ENCODE data around the gene CALCR. TPM values are rescaled to one million over a fixed set of nuclear protein-coding genes. Genes with fewer than 3 reads are reported as not detected.

CALCR gene
- total and polyA plus RNA-seq, 9 of the 15 experiments (the other 6 are each of a cell fraction or from before 2014, with no cell fraction given): 0.04 to 0.14 (median 0.09) TPM; not detected in 3

DNA sequence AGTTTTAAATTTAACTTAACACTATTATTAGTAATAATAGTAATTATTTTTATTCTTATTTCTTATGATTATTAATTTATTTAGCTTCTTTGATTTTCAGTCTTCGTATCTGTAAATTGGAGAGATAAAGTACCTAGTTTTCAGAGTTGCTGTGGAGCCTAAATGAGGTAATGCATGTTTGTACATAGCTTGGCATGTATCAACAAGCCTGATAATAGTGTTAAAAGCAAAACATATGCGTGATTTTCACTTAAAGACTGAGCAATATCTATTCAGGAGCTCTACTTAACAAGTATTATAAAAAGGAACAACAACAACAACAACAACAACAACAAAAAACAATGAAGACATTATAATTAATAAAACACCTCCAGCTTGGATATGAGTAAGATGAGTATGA is 12.4 kb downstream of the CALCR start:
- Histone ChIP-seq H3K4me3 (no peak overlapping the region), H3K9me3 (replicated peaks; ENCODE audit: control insufficient read depth, insufficient read depth, low read depth, low read length) (no peaks in the 10 kb centered on the region), H3K36me3 (ENCODE audit: control insufficient read depth, insufficient read depth, low read length) (no peaks in the 10 kb centered on the region), H3K9me1 (ENCODE audit: control insufficient read depth, insufficient read depth, low read length) (no peaks in the 10 kb centered on the region), H3K4me1 (replicated peaks in 1 of 2; ENCODE audit: control insufficient read depth in 2 of 2, insufficient read depth in 2 of 2, low read length in 2 of 2) (no peaks in the 10 kb centered on the region), H3K27ac (ENCODE audit: extremely low read depth, low read depth, low read length) (no peak overlapping the region), H3K27me3 (ENCODE audit: control insufficient read depth in 2 of 2, insufficient read depth in 2 of 2, low read length in 2 of 2) (peaks cover 0 to 6% of the 10 kb centered on the region in 2 experiments; a peak in 1 of 5 replicates), H2AFZ (ENCODE audit: low read depth, low read length) (no peak overlapping the region), H3K79me2 (ENCODE audit: control insufficient read depth, insufficient read depth, low read length) (no peaks in the 10 kb centered on the region), H4K20me1 (replicated peaks; ENCODE audit: control insufficient read depth, insufficient read depth, low read length) (no peaks in the 10 kb centered on the region), H3K4me2 (ENCODE audit: insufficient read depth, low read length) (no peak overlapping the region), H3K9ac (ENCODE audit: insufficient read depth in 1 of 2, low read depth in 2 of 2, low read length in 2 of 2) (no peak overlapping the region)
- FAIRE-seq (no peak), ATAC-seq (no peak), DNase-seq (ENCODE audit: extremely low read depth in 1 of 4, low spot score in 3 of 4) (no peak)
- TF ChIP-seq HCFC1 (IDR thresholded peaks at IDR 0.05; ENCODE audit: low read depth, low read length) (no peak), DPF2 (IDR thresholded peaks at IDR 0.05) (no peak), ZNF184 (CRISPR knock-in tag; IDR thresholded peaks at IDR 0.05) (no peak)
- BruUV-seq (replicated peaks): no TSS peak
- POLR2A ChIA-PET: no interaction called here
- in situ Hi-C loops (cut with MboI): no loop called here
- WGBS (ENCODE audit: insufficient coverage, low coverage, missing lambda C conversion rate): 0% methylated on average over 2 of the region's 2 CpGs
- intact Hi-C loops (cut with micrococcal nuclease): no loop called here
- CTCF ChIA-PET (ENCODE audit: low intra/inter-chr PET ratio): no interaction called here

- H3K4me2 ChIP-seq (ENCODE audit: insufficient read depth, low read length): no peak overlapping the region
- in situ Hi-C loops (cut with MboI) (loop anchor here (10.0 kb wide), 1 partner anchor 385 kb away; no protein-coding TSS in a partner anchor), intact Hi-C loops (cut with micrococcal nuclease) (no loop called here)
- H3K9ac ChIP-seq (ENCODE audit: insufficient read depth in 1 of 2, low read depth in 2 of 2, low read length in 2 of 2): no peak overlapping the region
- ChIA-PET CTCF (ENCODE audit: low intra/inter-chr PET ratio) (no interaction called here), POLR2A (no interaction called here)
- BruUV-seq (replicated peaks): no TSS peak
- H2AFZ ChIP-seq (ENCODE audit: low read depth, low read length): no peak overlapping the region
- H3K27ac ChIP-seq (ENCODE audit: extremely low read depth, low read depth, low read length): no peak overlapping the region
- H3K4me3 ChIP-seq: no peak overlapping the region
- FAIRE-seq (no peak), ATAC-seq (no peak), DNase-seq (ENCODE audit: extremely low read depth in 1 of 4, low spot score in 3 of 4) (no peak)
- H3K79me2 ChIP-seq (ENCODE audit: control insufficient read depth, insufficient read depth, low read length): no peaks in the 10 kb centered on the region
- H3K9me1 ChIP-seq (ENCODE audit: control insufficient read depth, insufficient read depth, low read length): no peaks in the 10 kb centered on the region
- H3K27me3 ChIP-seq (ENCODE audit: control insufficient read depth in 2 of 2, insufficient read depth in 2 of 2, low read length in 2 of 2): peaks cover 0 to 9% of the 10 kb centered on the region in 2 experiments; a peak in 1 of 5 replicates
- H3K9me3 ChIP-seq (replicated peaks; ENCODE audit: control insufficient read depth, insufficient read depth, low read depth, low read length): no peaks in the 10 kb centered on the region
- WGBS (ENCODE audit: insufficient coverage, low coverage, missing lambda C conversion rate): 0% methylated on average over 3 of the region's 3 CpGs
- H3K4me1 ChIP-seq (replicated peaks in 1 of 2; ENCODE audit: control insufficient read depth in 2 of 2, insufficient read depth in 2 of 2, low read length in 2 of 2): no peaks in the 10 kb centered on the region
- no peaks in the 10 kb centered on the region for H4K20me1 ChIP-seq (replicated peaks; ENCODE audit: control insufficient read depth, insufficient read depth, low read length)
- no peaks in the 10 kb centered on the region for H3K36me3 ChIP-seq (ENCODE audit: control insufficient read depth, insufficient read depth, low read length)
- TF ChIP-seq CUX1 (CRISPR knock-in tag; IDR thresholded peaks at IDR 0.05) (no peak), ZNF134 (CRISPR knock-in tag; conservative IDR thresholded peaks at IDR 0.05) (no peak), ZNF79 (CRISPR knock-in tag; IDR thresholded peaks at IDR 0.05; ENCODE audit: low read depth) (no peak), ATF3 (IDR thresholded peaks at IDR 0.05) (peak; percentile 84), ATF3 (CRISPR knock-in tag; conservative IDR thresholded peaks at IDR 0.05) (no peak), ATF7 (IDR thresholded peaks at IDR 0.05) (peak; percentile 70; the same call in 1 of the 2 replicates)
Observed at GRCh38 chr7:93559639-93560491, 14.7 kb downstream of the CALCR start.

All from K562 (cell line).